Mesenchymal stem cell (in vitro differentiated cells and primary cell): Measurements from ENCODE around the gene SMARCC2.
"Not testable (repeated sequence)": the region's sequence is repeated elsewhere in the genome, so short reads cannot be mapped to it uniquely, and the experiment has no call there.

Experiments used
- DNase-seq: peaks from one replicate; pipeline ENCODE4 v3.0.0-alpha.2; 2013
- H2AFZ ChIP-seq: one replicate; pipeline ENCODE4 v1.6.1; 2013; ENCODE audit warnings: low read depth, mild to moderate bottlenecking, control low read depth, inconsistent platforms, low read length, moderate library complexity
- H2AK5ac ChIP-seq: 2 replicates; pipeline ENCODE4 v1.6.1; 2013; ENCODE audit warnings: low read length, moderate library complexity, mild to moderate bottlenecking, inconsistent platforms; ENCODE audit not compliant: severe bottlenecking
- H2BK120ac ChIP-seq: one replicate; pipeline ENCODE4 v1.6.1; 2013; ENCODE audit warnings: low read depth, mild to moderate bottlenecking, inconsistent platforms, low read length, moderate library complexity
- H2BK12ac ChIP-seq, 2 experiments: one replicate each; pipeline ENCODE4 v1.6.1; 2013; ENCODE audit warnings: inconsistent platforms in 2 of 2, low read length in 2 of 2, mild to moderate bottlenecking in 2 of 2, moderate library complexity in 2 of 2, control low read depth in 1 of 2
- H2BK15ac ChIP-seq: one replicate; pipeline ENCODE4 v1.6.1; 2013; ENCODE audit warnings: mild to moderate bottlenecking, low read depth, inconsistent platforms; ENCODE audit not compliant: poor library complexity, severe bottlenecking
- H2BK5ac ChIP-seq: 2 replicates; pipeline ENCODE4 v1.6.1; 2013; ENCODE audit warnings: low read depth, mild to moderate bottlenecking, low read length, control low read depth, inconsistent platforms; ENCODE audit not compliant: poor library complexity, severe bottlenecking
- H3K14ac ChIP-seq, 2 experiments: one replicate each; pipeline ENCODE4 v1.6.1; 2013; ENCODE audit warnings: inconsistent platforms in 2 of 2, low read length in 2 of 2, control low read depth in 1 of 2, mild to moderate bottlenecking in 1 of 2, moderate library complexity in 1 of 2
- H3K18ac ChIP-seq, 2 experiments: one replicate each; pipeline ENCODE4 v1.6.1; 2013; ENCODE audit warnings: inconsistent platforms in 2 of 2, low read length in 2 of 2, control low read depth in 1 of 2, low read depth in 1 of 2, mild to moderate bottlenecking in 1 of 2
- H3K23ac ChIP-seq, 2 experiments: one replicate each; pipeline ENCODE4 v1.6.1; 2013; ENCODE audit warnings: inconsistent platforms in 2 of 2, low read length in 2 of 2, mild to moderate bottlenecking in 2 of 2, moderate library complexity in 2 of 2, control low read depth in 1 of 2
- H3K27ac ChIP-seq: 2 replicates; pipeline ENCODE4 v1.5.1; 2013; ENCODE audit warnings: mild to moderate bottlenecking, moderate library complexity, low read length, control low read depth, inconsistent platforms; ENCODE audit not compliant: poor library complexity, severe bottlenecking
- H3K27me3 ChIP-seq, 2 experiments: 2 replicates each; pipeline versions ENCODE4 v1.6.1 to v1.7.0; 2013; ENCODE audit warnings: low read length in 2 of 2, mild to moderate bottlenecking in 2 of 2, moderate library complexity in 2 of 2, control low read depth in 1 of 2, inconsistent platforms in 1 of 2; ENCODE audit not compliant: control insufficient read depth in 1 of 2, insufficient read depth in 1 of 2
- H3K36me3 ChIP-seq, 2 experiments: 2 replicates each; pipeline versions ENCODE4 v1.6.1 to v1.7.0; 2013; ENCODE audit warnings: low read length in 2 of 2, control low read depth in 1 of 2, inconsistent platforms in 1 of 2, low read depth in 1 of 2, mild to moderate bottlenecking in 1 of 2; ENCODE audit not compliant: insufficient read depth in 2 of 2, control insufficient read depth in 1 of 2
- H3K4ac ChIP-seq, 2 experiments: one replicate each; pipeline ENCODE4 v1.6.1; 2013; ENCODE audit warnings: inconsistent platforms in 2 of 2, low read length in 2 of 2, mild to moderate bottlenecking in 2 of 2, moderate library complexity in 2 of 2, control low read depth in 1 of 2, low read depth in 1 of 2
- H3K4me1 ChIP-seq: 2 replicates; pipeline ENCODE4 v1.6.1; 2013; ENCODE audit warnings: low read depth, low read length, control low read depth; ENCODE audit not compliant: control insufficient read depth, insufficient read depth
- H3K4me2 ChIP-seq: 2 replicates; pipeline ENCODE4 v1.6.1; 2013; ENCODE audit warnings: low read length, mild to moderate bottlenecking, inconsistent platforms; ENCODE audit not compliant: poor library complexity, severe bottlenecking
- H3K4me3 ChIP-seq, 2 experiments: 2 replicates each; pipeline versions ENCODE4 v1.5.1 to v1.7.0; 2013; ENCODE audit warnings: low read length in 2 of 2, mild to moderate bottlenecking in 2 of 2, control low read depth in 1 of 2, low read depth in 1 of 2; ENCODE audit not compliant: insufficient read depth in 1 of 2
- H3K79me1 ChIP-seq: replicated peaks from 2 replicates; pipeline ENCODE4 v1.6.1; 2013; ENCODE audit warnings: mild to moderate bottlenecking, control low read depth, low read length, inconsistent platforms; ENCODE audit not compliant: poor library complexity, severe bottlenecking
- H3K9ac ChIP-seq: 2 replicates; pipeline ENCODE4 v1.7.0; 2013; ENCODE audit warnings: mild to moderate bottlenecking, low read length, moderate library complexity
- H3K9me3 ChIP-seq: 2 replicates; pipeline ENCODE4 v1.7.0; 2013; ENCODE audit warnings: mild to moderate bottlenecking, low read length; ENCODE audit not compliant: control insufficient read depth
- H4K8ac ChIP-seq: one replicate; pipeline ENCODE4 v1.6.1; 2013; ENCODE audit warnings: inconsistent platforms, mild to moderate bottlenecking, low read length, moderate library complexity
- H4K91ac ChIP-seq: one replicate; pipeline ENCODE4 v1.6.1; 2013; ENCODE audit warnings: mild to moderate bottlenecking, low read length, inconsistent platforms
- WGBS: methylation state at CpG from one replicate; pipeline ENCODE4 v1.1.7; 2013; ENCODE audit warnings: mixed read lengths; 5-methylcytosine and 5-hydroxymethylcytosine counted together

SMARCC2 gene

DNA sequence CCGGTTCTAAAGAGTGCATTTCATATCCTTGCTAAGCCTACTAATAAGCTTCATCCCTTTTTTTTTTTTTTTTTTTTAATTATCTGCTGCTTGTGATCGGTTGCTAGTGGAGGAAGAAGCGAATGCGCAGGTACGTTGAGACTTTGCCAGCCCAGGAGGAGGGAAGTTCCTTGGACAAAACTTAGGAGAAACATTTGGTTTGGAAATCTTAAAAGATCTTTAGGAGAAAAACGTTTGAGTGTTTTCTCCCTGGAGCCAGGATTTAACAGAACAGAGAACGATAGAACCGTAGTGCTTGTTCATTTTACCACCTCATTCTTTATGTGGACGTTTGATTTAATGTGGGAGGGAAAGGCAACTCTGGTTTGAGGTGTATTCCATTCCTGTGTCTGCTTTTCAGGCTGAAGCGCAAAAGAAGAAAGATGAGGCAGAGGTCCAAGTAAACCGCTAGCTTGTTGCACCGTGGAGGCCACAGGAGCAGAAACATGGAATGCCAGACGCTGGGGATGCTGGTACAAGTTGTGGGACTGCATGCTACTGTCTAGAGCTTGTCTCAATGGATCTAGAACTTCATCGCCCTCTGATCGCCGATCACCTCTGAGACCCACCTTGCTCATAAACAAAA is 72.1 kb downstream of the SMARCC2 start:
- H3K36me3 ChIP-seq = peaks cover 27 to 53% of the 10 kb centered on the region in 2 experiments
- H3K27me3 ChIP-seq, H2BK120ac ChIP-seq, H2BK15ac ChIP-seq, H3K9me3 ChIP-seq, H2AFZ ChIP-seq, H3K14ac ChIP-seq, H2BK5ac ChIP-seq, H4K91ac ChIP-seq, H2BK12ac ChIP-seq, H4K8ac ChIP-seq, H2AK5ac ChIP-seq, H3K23ac ChIP-seq: not testable (repeated sequence)
- peaks cover 12% of the 10 kb centered on the region for H3K4me1 ChIP-seq
- peak overlapping the region; percentile 49 for H3K4me2 ChIP-seq
- H3K18ac ChIP-seq = peak overlapping the region in 1 of 2 experiments; percentile 98
- H3K79me1 ChIP-seq = peaks cover 24% of the 10 kb centered on the region
- H3K9ac ChIP-seq = peak overlapping the region; percentile 99
- peak overlapping the region; percentile 97 for H3K27ac ChIP-seq
- 0% methylated on average over 5 of the region's 16 CpGs for WGBS
- peak; percentile 13 for DNase-seq
- peak overlapping the region in 1 of 2 experiments; percentile 69 for H3K4ac ChIP-seq
- peak overlapping the region; percentile 73 to 86 for H3K4me3 ChIP-seq

DNA sequence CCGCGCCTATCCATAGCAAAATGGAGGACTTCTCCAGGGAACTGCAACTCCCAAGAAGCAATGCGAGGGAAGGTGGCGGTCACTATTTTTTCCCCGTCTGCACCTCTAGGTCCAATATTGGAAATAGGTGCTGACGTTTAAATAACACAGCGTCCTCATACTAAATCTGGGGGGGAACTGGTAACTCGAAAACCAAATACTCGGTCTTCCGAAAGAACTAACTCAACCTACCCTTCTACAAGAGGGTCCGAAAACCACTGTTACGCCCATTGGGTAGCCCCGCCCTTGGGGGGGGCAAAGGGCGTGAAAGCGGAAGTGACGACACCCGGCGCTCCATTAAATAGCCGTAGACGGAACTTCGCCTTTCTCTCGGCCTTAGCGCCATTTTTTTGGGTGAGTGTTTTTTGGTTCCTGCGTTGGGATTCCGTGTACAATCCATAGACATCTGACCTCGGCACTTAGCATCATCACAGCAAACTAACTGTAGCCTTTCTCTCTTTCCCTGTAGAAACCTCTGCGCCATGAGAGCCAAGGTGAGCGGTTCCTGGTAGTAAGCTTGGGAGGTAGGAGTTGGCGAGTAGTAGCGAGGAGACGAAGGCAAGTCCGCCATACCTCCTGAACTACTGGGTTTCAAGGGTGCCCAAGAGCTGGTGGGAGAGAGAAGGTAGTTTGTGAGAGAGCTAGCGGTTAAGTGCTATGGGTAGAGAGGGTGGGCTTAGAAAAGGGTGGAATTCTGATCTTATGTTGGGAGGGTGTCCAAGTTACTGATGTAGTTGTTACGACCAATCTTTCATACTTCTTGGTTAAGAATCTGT is 72.8 kb downstream of the SMARCC2 start, which contains the start of gene RPL41:
Gene RPL41 (plus strand): TSS at position 367 of the 815 bp plus-strand sequence.
- Histone ChIP-seq H4K91ac (peak within 1 kb of the TSS; percentile 83), H3K4me3 (peak within 1 kb of the TSS; percentile 73 to 86), H3K27ac (peak within 1 kb of the TSS; percentile 97), H3K4me2 (peak within 1 kb of the TSS; percentile 54), H3K79me1 (peaks cover 16% of the 10 kb centered on the region), H3K4ac (peak within 1 kb of the TSS; percentile 70 to 71), H3K36me3 (peaks cover 26 to 53% of the 10 kb centered on the region in 2 experiments), H3K18ac (peak within 1 kb of the TSS; percentile 86 to 98), H3K23ac (no peak within 1 kb of the TSS), H2AK5ac (peak within 1 kb of the TSS; percentile 14), H4K8ac (peak within 1 kb of the TSS; percentile 80), H3K9ac (peak within 1 kb of the TSS; percentile 99), H3K27me3 (no peaks in the 10 kb centered on the region), H2BK120ac (peak within 1 kb of the TSS; percentile 57), H2BK5ac (peak within 1 kb of the TSS; percentile 77), H2AFZ (peak within 1 kb of the TSS; percentile 43), H3K4me1 (peaks cover 12% of the 10 kb centered on the region), H3K9me3 (no peaks in the 10 kb centered on the region), H2BK15ac (no peak within 1 kb of the TSS), H2BK12ac (no peak within 1 kb of the TSS), H3K14ac (peak within 1 kb of the TSS in 1 of 2 experiments; percentile 21)
- DNase-seq = peak; percentile 96
- under 1% methylated on average over 27 of the region's 34 CpGs for WGBS

DNA sequence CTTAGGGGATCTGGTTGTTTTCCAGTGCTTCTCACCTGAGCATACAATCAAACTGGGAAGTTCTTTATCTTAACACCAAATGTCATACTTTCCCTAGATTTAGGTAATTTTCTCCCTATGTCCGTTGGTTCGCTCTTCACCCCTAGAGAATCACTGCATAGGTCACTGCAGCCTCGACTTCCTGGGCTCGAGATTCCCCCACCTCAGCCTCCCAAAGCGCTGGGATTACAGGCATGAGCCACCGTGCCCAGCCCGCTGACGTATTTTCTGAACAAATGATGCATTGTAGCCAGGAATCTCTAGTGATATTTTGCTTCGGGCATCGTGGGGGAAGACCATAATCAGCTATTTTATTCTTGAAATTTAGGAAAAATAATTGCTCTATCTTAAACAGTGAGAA is 74.0 kb downstream of the SMARCC2 start:
- Histone ChIP-seq H2AFZ (no peak overlapping the region), H3K14ac (no peak overlapping the region), H3K4ac (no peak overlapping the region), H3K4me1 (peaks cover 10% of the 10 kb centered on the region), H3K36me3 (peaks cover 23 to 53% of the 10 kb centered on the region in 2 experiments), H4K8ac (peak overlapping the region; percentile 73), H3K9ac (peak overlapping the region; percentile 99), H3K4me2 (peak overlapping the region; percentile 54), H2BK5ac (no peak overlapping the region), H4K91ac (peak overlapping the region; percentile 1), H3K27ac (no peak overlapping the region), H2BK120ac (no peak overlapping the region), H3K4me3 (peak overlapping the region in 1 of 2 experiments; percentile 86), H3K79me1 (peaks cover 6% of the 10 kb centered on the region), H2AK5ac (no peak overlapping the region), H3K23ac (no peak overlapping the region), H3K27me3 (no peaks in the 10 kb centered on the region), H2BK12ac (no peak overlapping the region), H2BK15ac (no peak overlapping the region), H3K9me3 (no peaks in the 10 kb centered on the region), H3K18ac (no peak overlapping the region)
- DNase-seq = no peak
- WGBS = 72% methylated on average over 8 of the region's 10 CpGs

DNA sequence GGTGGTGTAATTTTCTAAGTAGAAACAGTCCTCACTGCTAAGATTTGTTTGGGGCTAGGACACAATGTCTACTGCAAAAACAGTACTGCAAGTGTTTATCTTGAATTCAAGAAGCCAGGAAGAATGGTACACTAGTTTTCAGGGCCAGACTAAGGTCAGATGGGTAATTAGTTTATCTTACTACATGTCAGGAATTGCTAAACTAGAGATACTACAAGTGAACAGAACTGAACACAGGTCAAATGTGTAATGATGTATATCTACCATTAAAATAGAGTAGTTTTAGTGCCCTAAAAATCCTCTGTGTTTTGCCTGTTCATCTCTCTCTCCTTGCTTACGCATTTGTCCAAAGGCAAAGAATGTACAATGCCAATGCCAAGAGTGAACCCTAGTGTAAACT is 75.2 kb downstream of the SMARCC2 start:
- Histone ChIP-seq H3K27ac (no peak overlapping the region), H4K8ac (no peak overlapping the region), H3K9ac (no peak overlapping the region), H3K4ac (no peak overlapping the region), H3K14ac (no peak overlapping the region), H3K36me3 (peaks cover 34 to 59% of the 10 kb centered on the region in 2 experiments), H4K91ac (no peak overlapping the region), H2BK15ac (no peak overlapping the region), H2AK5ac (no peak overlapping the region), H3K4me2 (no peak overlapping the region), H3K18ac (no peak overlapping the region), H3K4me1 (peaks cover 8% of the 10 kb centered on the region), H3K9me3 (no peaks in the 10 kb centered on the region), H2BK5ac (no peak overlapping the region), H2BK12ac (no peak overlapping the region), H3K27me3 (no peaks in the 10 kb centered on the region), H3K4me3 (no peak overlapping the region), H3K79me1 (peaks cover 4% of the 10 kb centered on the region), H2BK120ac (no peak overlapping the region), H2AFZ (no peak overlapping the region), H3K23ac (no peak overlapping the region)
- no peak for DNase-seq
- WGBS = 100% methylated on average over 1 of the region's 1 CpG
